Activated T-helper 1 cell treated with Interleukin-2 at 50 U/mL for 16 hours (primary cell): ENCODE data around the gene DMAC1.

Experiments used
- DNase-seq: peaks from one replicate; pipeline ENCODE4 v3.0.0-alpha.2; 2020; ENCODE audit warnings: low read depth

Gene DMAC1

GRCh38 chr9:7799234-7799943, at the start of gene DMAC1:
DMAC1 (minus strand) TSS chr9:7799778; CDS start chr9:7799734, 44 bp downstream.
- DNase-seq, result peak; percentile 59

- DNase-seq, result no peak
Observed at GRCh38 chr9:7849362-7849761, 49.8 kb upstream of the DMAC1 start.

- DNase-seq, result no peak
Observed at GRCh38 chr9:7848498-7848897, 48.9 kb upstream of the DMAC1 start.

GRCh38 chr9:7844242-7844641, 44.7 kb upstream of the DMAC1 start:
- no peak for DNase-seq

- DNase-seq, result no peak
Observed at GRCh38 chr9:7841831-7842230, 42.3 kb upstream of the DMAC1 start.

GRCh38 chr9:7834531-7834930, 35.0 kb upstream of the DMAC1 start:
- no peak for DNase-seq

GRCh38 chr9:7828334-7828733, 28.8 kb upstream of the DMAC1 start:
- DNase-seq, result no peak

GRCh38 chr9:7827792-7828191, 28.2 kb upstream of the DMAC1 start:
- no peak for DNase-seq

GRCh38 chr9:7827056-7827455, 27.5 kb upstream of the DMAC1 start:
- no peak for DNase-seq

- no peak for DNase-seq
Observed at GRCh38 chr9:7823651-7824050, 24.1 kb upstream of the DMAC1 start.

- no peak for DNase-seq
Observed at GRCh38 chr9:7819984-7820383, 20.4 kb upstream of the DMAC1 start.

GRCh38 chr9:7816021-7816420, 16.4 kb upstream of the DMAC1 start:
- no peak for DNase-seq

GRCh38 chr9:7813030-7813429, 13.5 kb upstream of the DMAC1 start:
- DNase-seq, result no peak

GRCh38 chr9:7811677-7812076, 12.1 kb upstream of the DMAC1 start:
- DNase-seq, result no peak

- no peak for DNase-seq
Observed at GRCh38 chr9:7802666-7803065, 3.1 kb upstream of the DMAC1 start.

GRCh38 chr9:7799944-7800285, 337 bp upstream of the DMAC1 start:
- DNase-seq, result no peak

- no peak for DNase-seq
Observed at GRCh38 chr9:7794196-7794595, 5.4 kb downstream of the DMAC1 start.

GRCh38 chr9:7791394-7791793, 8.2 kb downstream of the DMAC1 start:
- DNase-seq, result no peak

GRCh38 chr9:7790819-7791182, 8.8 kb downstream of the DMAC1 start:
- no peak for DNase-seq

GRCh38 chr9:7790022-7790818, 9.4 kb downstream of the DMAC1 start:
- DNase-seq, result no peak

- no peak for DNase-seq
Observed at GRCh38 chr9:7788772-7789171, 10.8 kb downstream of the DMAC1 start.

GRCh38 chr9:7785813-7786212, 13.8 kb downstream of the DMAC1 start:
- DNase-seq, result no peak

GRCh38 chr9:7784472-7784871, 15.1 kb downstream of the DMAC1 start:
- no peak for DNase-seq

GRCh38 chr9:7783635-7784063, 15.9 kb downstream of the DMAC1 start:
- no peak for DNase-seq
